Tibial artery (tissue), 4 donors: ENCODE data around the gene DZIP1.
"Not testable (repeated sequence)": the region's sequence is repeated elsewhere in the genome, so short reads cannot be mapped to it uniquely, and the experiment has no call there.

Experiments used
- DNase-seq, 2 donors: peaks; one replicate each; pipeline ENCODE4 v3.0.0-alpha.2; 2019
- H3K27ac ChIP-seq, 2 donors: fragments of 200-600 bp; sonication (generic) in 1 of 2; 1 replicate in 1 of 2; 2 replicates in 1 of 2; pipeline ENCODE4 v1.5.1; 2018 to 2019; ENCODE audit warnings: mild to moderate bottlenecking in 1 of 2
- H3K27me3 ChIP-seq, 2 donors: fragments of 200-600 bp; sonication (generic) in 1 of 2; one replicate each; pipeline versions ENCODE4 v1.5.1 to v1.6.0; 2016 to 2019
- H3K36me3 ChIP-seq, 3 donors: fragments of 200-600 bp; sonication (generic) in 2 of 3; one replicate each; pipeline ENCODE4 v1.5.1; 2016 to 2019; ENCODE audit warnings: mild to moderate bottlenecking in 2 of 3
- H3K4me1 ChIP-seq, 4 donors: fragments of 200-600 bp; sonication (generic) in 2 of 4; 1 replicate in 3 of 4; 2 replicates in 1 of 4; pipeline ENCODE4 v1.5.1; 2016 to 2019
- H3K4me3 ChIP-seq, 2 donors: fragments of 200-600 bp; sonication (generic) in 1 of 2; 1 replicate in 1 of 2; 2 replicates in 1 of 2; pipeline ENCODE4 v1.5.1; 2018 to 2019; ENCODE audit warnings: mild to moderate bottlenecking in 2 of 2
- H3K9me3 ChIP-seq, 3 donors: fragments of 200-600 bp; sonication (generic) in 1 of 3; one replicate each; pipeline ENCODE4 v1.5.1; 2016 to 2019
- CTCF ChIP-seq, 2 experiments: fragments of 200-600 bp in 1 of 2; fragments of 450-650 bp in 1 of 2; IDR thresholded peaks; one replicate each; pipeline ENCODE4 v1.5.1; 2017 to 2019; ENCODE audit warnings: antibody characterized with exemption in 2 of 2, mild to moderate bottlenecking in 1 of 2, moderate library complexity in 1 of 2
- intact Hi-C: fragments of 100-400 bp; cut with DNase I; formaldehyde crosslinking; loops from one replicate; pipeline ENCODE4 v1.15.0; 2023; ENCODE audit warnings: low total_unique reads

DZIP1 gene

DNA sequence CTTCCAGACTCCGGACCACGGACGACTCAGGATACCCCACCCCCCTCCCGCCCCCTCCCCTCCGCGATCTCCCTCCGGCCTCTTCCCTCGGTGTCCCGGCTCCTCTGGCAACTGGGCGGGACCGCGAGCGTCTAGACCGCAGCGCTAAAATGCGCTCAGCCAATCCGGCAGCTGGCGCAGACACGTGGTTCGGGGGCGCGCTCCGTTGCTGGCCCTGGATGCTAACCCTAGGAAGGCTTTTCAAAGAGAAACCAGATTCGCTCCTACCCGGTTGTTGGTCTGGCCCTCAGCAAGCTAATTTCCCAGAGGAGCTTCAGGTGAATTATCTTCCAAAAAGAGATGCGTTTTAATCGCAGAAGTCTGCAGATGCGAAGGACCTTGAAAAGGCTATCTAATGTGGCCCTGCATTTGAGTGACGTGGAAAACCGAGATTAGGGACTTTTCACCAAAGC is at the start of gene DZIP1:
Gene DZIP1 (minus strand): TSS at position 106 of the 452 bp plus-strand sequence. CDS start 2,677 bp downstream, outside the sequence.
- H3K4me1 ChIP-seq = peaks cover 0 to 22% (median 18%) of the 10 kb centered on the region in 4 donors
- H3K27me3 ChIP-seq = no peaks in the 10 kb centered on the region
- H3K27ac ChIP-seq = peak within 1 kb of the TSS; percentile 76 to 80
- H3K4me3 ChIP-seq = peak within 1 kb of the TSS; percentile 70 to 88
- TF ChIP-seq CTCF (IDR thresholded peaks at IDR 0.05) = no peak
- peak; percentile 57 to 79 for DNase-seq
- H3K36me3 ChIP-seq = no peaks in the 10 kb centered on the region
- intact Hi-C loops = no loop called here
- H3K9me3 ChIP-seq = no peaks in the 10 kb centered on the region

- H3K9me3 ChIP-seq, H3K27ac ChIP-seq, H3K36me3 ChIP-seq, H3K27me3 ChIP-seq, intact Hi-C loops, H3K4me3 ChIP-seq, H3K4me1 ChIP-seq, DNase-seq: not testable (repeated sequence)
Measured at GRCh38 chr13:95690986-95691385, 46.5 kb upstream of the DZIP1 start.

DNA sequence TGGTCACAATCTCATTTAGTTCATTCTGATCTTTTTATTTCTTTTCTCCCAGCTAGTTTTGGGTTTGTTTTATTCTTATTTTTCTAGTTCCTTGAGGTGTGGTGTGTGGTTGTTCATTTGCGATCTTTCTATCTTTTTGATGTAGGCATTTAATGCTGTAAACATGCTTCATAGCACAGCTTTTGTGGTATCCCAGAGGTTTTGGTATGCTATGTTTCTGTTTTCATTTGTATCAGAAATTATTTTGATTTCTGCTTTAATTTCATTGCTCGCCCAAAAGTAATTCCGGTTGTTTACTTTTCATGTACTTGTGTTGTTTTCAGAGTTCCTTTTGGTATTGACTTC is 45.0 kb upstream of the DZIP1 start:
- no peak for DNase-seq
- TF ChIP-seq CTCF (IDR thresholded peaks at IDR 0.05) = no peak
- H3K27me3 ChIP-seq = no peaks in the 10 kb centered on the region

GRCh38 chr13:95684960-95685359 is 40.5 kb upstream of the DZIP1 start:
- DNase-seq, intact Hi-C loops: not testable (repeated sequence)
- H3K4me1 ChIP-seq = peaks cover 0 to 33% (median 8%) of the 10 kb centered on the region in 4 donors

More for the DNA sequence above, 45.0 kb upstream of the DZIP1 start:
- H3K4me3 ChIP-seq = no peak overlapping the region
- H3K36me3 ChIP-seq = no peaks in the 10 kb centered on the region
- intact Hi-C loops = no loop called here
- no peak overlapping the region for H3K27ac ChIP-seq
- H3K9me3 ChIP-seq = no peaks in the 10 kb centered on the region
- H3K4me1 ChIP-seq = peaks cover 0 to 6% (median 1%) of the 10 kb centered on the region in 4 donors

DNA sequence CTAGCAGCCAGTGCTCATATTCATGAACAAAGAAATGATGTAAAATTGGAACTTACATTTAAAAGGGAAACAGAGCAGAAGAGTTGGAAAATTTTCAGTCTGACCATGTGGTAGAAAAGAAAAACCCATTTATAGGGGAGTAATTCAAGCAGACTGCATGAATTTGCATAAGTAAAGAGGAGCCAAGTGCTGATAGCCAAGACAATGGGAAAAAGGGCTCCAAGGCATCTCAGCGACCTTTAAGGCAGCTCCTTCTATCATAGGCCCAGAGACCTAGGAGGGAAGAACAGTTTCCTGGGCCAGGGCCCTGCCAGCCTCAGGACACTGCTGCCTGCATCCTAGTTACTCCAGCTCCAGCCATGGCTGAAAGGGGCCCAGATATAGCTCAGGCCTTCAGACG is 39.9 kb upstream of the DZIP1 start:
- DNase-seq = no peak
- H3K36me3 ChIP-seq = no peaks in the 10 kb centered on the region
- H3K9me3 ChIP-seq = no peaks in the 10 kb centered on the region
- H3K27ac ChIP-seq = no peak overlapping the region
- no peak overlapping the region for H3K4me3 ChIP-seq
- no peak for TF ChIP-seq CTCF (IDR thresholded peaks at IDR 0.05)
- peaks cover 0 to 39% (median 8%) of the 10 kb centered on the region in 4 donors for H3K4me1 ChIP-seq
- H3K27me3 ChIP-seq = no peaks in the 10 kb centered on the region
- intact Hi-C loops = no loop called here

More at GRCh38 chr13:95684960-95685359, 40.5 kb upstream of the DZIP1 start:
- not testable (repeated sequence) for H3K27me3 ChIP-seq, H3K36me3 ChIP-seq, H3K27ac ChIP-seq, H3K9me3 ChIP-seq, H3K4me3 ChIP-seq

DNA sequence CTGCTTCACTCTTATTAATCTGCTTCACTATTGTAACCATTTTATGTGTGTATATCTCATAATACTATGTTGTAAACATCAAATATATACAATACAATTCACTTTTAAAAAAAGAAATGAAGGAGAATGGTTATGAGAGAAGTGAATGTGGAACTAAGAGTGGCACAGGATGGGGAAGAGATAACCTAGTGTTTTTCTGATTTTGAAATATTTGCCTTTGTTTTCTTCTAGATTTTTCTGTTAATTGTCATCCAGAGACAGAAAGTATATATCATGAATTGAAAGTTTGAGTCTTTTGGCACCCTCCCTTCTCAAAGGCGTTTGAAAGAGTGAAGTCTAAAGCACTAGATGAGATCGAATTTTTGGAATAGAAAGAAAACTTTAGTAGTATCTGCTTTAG is 35.2 kb upstream of the DZIP1 start:
- intact Hi-C loops = no loop called here
- no peaks in the 10 kb centered on the region for H3K27me3 ChIP-seq
- H3K4me1 ChIP-seq = peaks cover 0 to 55% (median 17%) of the 10 kb centered on the region in 4 donors
- H3K36me3 ChIP-seq = no peaks in the 10 kb centered on the region
- no peak overlapping the region for H3K27ac ChIP-seq
- H3K4me3 ChIP-seq = no peak overlapping the region
- TF ChIP-seq CTCF (IDR thresholded peaks at IDR 0.05) = no peak
- no peak for DNase-seq
- no peaks in the 10 kb centered on the region for H3K9me3 ChIP-seq

GRCh38 chr13:95678967-95679366 is 34.5 kb upstream of the DZIP1 start:
- Histone ChIP-seq H3K4me3 (peak overlapping the region; percentile 75 to 85), H3K4me1 (peaks cover 0 to 52% (median 14%) of the 10 kb centered on the region in 4 donors), H3K9me3 (peaks cover 0 to under 1% (median 0%) of the 10 kb centered on the region in 3 donors), H3K27me3 (no peaks in the 10 kb centered on the region), H3K36me3 (no peaks in the 10 kb centered on the region), H3K27ac (peak overlapping the region in 1 of 2 donors; percentile 97)
- no peak for TF ChIP-seq CTCF (IDR thresholded peaks at IDR 0.05)
- no peak for DNase-seq
- intact Hi-C loops = no loop called here
